Measurements from ENCODE around the gene KBTBD3.

DNA sequence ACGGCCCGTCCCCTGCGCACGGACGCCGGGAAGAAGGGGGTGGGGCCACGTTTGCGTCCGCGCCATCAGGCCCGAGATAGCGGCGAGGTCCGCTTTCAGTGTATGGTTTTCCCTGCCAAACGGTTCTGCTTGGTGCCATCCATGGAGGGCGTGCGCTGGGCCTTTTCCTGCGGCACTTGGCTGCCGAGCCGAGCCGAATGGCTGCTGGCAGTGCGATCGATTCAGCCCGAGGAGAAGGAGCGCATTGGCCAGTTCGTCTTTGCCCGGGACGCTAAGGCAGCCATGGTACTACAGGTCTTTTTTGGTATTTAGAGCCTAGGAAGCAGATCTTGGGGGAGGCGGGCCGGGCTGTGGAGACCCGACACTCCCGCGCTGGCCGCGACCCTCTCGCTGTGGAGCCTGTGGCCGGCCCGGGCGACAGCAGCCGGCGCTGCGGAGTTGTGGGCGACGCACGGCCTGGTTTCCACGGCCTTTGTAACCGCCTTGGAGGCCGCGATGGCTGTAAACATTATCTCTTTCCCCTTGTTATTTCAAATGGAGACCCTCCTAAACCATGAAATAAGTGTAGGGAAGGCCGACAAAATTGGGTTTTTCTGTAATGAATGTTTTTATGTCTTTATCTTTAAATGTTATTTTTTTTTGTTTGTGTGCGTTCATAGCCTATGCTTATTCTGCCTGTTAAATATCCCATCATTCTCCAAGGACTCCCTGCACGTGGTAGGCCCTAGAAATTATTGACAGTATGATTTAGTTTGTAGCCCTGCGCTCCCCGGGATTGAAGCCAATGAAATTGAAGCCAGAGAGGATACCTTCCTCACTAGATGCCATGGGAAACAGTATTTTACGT, 685 bp upstream of the KBTBD3 start, which contains the start of gene AASDHPPT:
- TF ChIP-seq, protein P1, sequence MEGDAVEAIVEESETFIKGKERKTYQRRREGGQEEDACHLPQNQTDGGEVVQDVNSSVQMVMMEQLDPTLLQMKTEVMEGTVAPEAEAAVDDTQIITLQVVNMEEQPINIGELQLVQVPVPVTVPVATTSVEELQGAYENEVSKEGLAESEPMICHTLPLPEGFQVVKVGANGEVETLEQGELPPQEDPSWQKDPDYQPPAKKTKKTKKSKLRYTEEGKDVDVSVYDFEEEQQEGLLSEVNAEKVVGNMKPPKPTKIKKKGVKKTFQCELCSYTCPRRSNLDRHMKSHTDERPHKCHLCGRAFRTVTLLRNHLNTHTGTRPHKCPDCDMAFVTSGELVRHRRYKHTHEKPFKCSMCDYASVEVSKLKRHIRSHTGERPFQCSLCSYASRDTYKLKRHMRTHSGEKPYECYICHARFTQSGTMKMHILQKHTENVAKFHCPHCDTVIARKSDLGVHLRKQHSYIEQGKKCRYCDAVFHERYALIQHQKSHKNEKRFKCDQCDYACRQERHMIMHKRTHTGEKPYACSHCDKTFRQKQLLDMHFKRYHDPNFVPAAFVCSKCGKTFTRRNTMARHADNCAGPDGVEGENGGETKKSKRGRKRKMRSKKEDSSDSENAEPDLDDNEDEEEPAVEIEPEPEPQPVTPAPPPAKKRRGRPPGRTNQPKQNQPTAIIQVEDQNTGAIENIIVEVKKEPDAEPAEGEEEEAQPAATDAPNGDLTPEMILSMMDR (conservative IDR thresholded peaks at IDR 0.05; ENCODE audit: low read depth in 2 of 2), result no peak
- TF ChIP-seq EZH2phosphoT487 (IDR thresholded peaks at IDR 0.05; ENCODE audit: unreplicated experiment), result no peak
- no peak for TF ChIP-seq EZH2 (IDR thresholded peaks at IDR 0.05; ENCODE audit: low read depth, unreplicated experiment)
- TF ChIP-seq, protein P2, sequence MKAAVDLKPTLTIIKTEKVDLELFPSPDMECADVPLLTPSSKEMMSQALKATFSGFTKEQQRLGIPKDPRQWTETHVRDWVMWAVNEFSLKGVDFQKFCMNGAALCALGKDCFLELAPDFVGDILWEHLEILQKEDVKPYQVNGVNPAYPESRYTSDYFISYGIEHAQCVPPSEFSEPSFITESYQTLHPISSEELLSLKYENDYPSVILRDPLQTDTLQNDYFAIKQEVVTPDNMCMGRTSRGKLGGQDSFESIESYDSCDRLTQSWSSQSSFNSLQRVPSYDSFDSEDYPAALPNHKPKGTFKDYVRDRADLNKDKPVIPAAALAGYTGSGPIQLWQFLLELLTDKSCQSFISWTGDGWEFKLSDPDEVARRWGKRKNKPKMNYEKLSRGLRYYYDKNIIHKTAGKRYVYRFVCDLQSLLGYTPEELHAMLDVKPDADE (IDR thresholded peaks at IDR 0.05), result no peak
- peak; percentile 92 for TF ChIP-seq POLR2AphosphoS5 (IDR thresholded peaks at IDR 0.05; ENCODE audit: low read depth)
- TF ChIP-seq, protein P3, sequence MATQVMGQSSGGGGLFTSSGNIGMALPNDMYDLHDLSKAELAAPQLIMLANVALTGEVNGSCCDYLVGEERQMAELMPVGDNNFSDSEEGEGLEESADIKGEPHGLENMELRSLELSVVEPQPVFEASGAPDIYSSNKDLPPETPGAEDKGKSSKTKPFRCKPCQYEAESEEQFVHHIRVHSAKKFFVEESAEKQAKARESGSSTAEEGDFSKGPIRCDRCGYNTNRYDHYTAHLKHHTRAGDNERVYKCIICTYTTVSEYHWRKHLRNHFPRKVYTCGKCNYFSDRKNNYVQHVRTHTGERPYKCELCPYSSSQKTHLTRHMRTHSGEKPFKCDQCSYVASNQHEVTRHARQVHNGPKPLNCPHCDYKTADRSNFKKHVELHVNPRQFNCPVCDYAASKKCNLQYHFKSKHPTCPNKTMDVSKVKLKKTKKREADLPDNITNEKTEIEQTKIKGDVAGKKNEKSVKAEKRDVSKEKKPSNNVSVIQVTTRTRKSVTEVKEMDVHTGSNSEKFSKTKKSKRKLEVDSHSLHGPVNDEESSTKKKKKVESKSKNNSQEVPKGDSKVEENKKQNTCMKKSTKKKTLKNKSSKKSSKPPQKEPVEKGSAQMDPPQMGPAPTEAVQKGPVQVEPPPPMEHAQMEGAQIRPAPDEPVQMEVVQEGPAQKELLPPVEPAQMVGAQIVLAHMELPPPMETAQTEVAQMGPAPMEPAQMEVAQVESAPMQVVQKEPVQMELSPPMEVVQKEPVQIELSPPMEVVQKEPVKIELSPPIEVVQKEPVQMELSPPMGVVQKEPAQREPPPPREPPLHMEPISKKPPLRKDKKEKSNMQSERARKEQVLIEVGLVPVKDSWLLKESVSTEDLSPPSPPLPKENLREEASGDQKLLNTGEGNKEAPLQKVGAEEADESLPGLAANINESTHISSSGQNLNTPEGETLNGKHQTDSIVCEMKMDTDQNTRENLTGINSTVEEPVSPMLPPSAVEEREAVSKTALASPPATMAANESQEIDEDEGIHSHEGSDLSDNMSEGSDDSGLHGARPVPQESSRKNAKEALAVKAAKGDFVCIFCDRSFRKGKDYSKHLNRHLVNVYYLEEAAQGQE (IDR thresholded peaks at IDR 0.05; ENCODE audit: unreplicated experiment), result peak; percentile 33
- TF ChIP-seq STAT1 (IDR thresholded peaks at IDR 0.05; ENCODE audit: unreplicated experiment), result no peak
- TF ChIP-seq CREB1 (CRISPR knock-in tag; IDR thresholded peaks at IDR 0.05; ENCODE audit: low read depth), result no peak
- TF ChIP-seq JUNB (IDR thresholded peaks at IDR 0.05; ENCODE audit: unreplicated experiment), result no peak
- no peak for TF ChIP-seq ZNF331 (CRISPR knock-in tag; IDR thresholded peaks at IDR 0.05; ENCODE audit: low read depth)
- no peak for TF ChIP-seq ZNF114 (CRISPR knock-in tag; IDR thresholded peaks at IDR 0.05)
- TF ChIP-seq NANOG (IDR thresholded peaks at IDR 0.05; ENCODE audit: borderline replicate concordance), result no peak
